Upper lobe of left lung (tissue), 4 donors: Measurements from ENCODE around the gene SEMA5A.

Source experiments
- EP300 ChIP-seq, 4 donors: sonication (generic); formaldehyde crosslinking; IDR thresholded peaks; one replicate each; pipeline ENCODE4 v1.5.1; 2017; ENCODE audit warnings: antibody characterized with exemption in 4 of 4, control low read depth in 2 of 4
- POLR2A ChIP-seq, 4 donors: fragments of 450-650 bp; IDR thresholded peaks; one replicate each; pipeline ENCODE4 v1.5.1; 2016 to 2017; ENCODE audit warnings: antibody characterized with exemption in 4 of 4, mild to moderate bottlenecking in 2 of 4

DNA sequence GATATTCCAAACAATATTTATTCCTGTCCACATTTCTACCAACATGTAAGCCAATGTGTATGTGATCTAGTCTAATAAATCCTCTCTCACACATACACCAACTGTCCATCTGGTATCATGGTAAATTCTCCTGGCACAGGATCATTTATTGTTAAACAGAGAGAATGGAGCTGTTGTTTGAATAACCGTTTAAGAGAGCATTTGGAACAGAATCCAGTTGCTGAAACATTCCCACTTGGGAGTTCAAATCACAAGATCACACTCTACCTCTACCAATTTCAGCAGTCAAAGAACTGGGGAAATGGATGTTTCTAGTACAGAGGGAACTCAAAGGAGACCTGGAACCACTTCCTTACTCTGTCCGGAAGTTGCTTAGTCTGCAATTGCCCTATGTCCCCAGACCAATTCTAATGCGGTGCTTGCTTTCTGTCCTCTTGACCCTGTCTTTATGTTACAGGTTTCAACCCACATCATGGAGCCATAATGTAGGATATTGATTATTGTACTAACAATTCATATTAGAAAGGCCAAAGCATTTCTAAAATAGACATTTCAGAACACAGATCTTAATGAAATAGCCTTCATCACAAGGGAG is 488.4 kb downstream of the SEMA5A start:
- TF ChIP-seq EP300 (IDR thresholded peaks at IDR 0.05) (no peak), POLR2A (IDR thresholded peaks at IDR 0.05) (no peak)
